ENCODE results near the gene LIMCH1.

DNA sequence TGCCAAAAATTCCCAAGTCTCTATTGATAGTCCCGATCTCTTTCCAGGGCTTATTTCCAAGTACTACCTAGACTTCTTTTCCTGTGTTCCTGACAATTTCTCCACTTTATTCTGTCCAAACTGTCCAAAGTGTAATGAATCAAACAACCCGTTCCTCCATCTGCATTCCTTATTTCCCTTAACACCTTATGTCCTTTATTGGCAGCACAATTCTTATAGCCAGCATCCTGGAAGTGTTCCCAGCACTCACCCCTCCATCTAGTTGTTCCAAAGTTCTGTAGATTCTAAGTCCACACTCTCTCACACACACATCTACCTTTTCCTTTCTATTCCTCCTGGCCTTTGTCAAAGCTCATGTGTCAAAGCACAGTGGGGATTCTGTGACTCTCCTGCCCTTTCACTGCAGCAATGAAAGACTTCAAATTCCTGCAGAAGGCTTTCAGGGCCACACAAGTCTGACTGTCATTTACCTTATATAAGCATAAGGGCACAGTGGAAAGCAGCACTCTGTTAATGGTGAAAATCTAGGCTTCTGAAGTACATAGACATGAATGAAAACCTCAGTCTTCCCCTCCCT is 22.1 kb downstream of the LIMCH1 start:
- TF ChIP-seq, protein P1, sequence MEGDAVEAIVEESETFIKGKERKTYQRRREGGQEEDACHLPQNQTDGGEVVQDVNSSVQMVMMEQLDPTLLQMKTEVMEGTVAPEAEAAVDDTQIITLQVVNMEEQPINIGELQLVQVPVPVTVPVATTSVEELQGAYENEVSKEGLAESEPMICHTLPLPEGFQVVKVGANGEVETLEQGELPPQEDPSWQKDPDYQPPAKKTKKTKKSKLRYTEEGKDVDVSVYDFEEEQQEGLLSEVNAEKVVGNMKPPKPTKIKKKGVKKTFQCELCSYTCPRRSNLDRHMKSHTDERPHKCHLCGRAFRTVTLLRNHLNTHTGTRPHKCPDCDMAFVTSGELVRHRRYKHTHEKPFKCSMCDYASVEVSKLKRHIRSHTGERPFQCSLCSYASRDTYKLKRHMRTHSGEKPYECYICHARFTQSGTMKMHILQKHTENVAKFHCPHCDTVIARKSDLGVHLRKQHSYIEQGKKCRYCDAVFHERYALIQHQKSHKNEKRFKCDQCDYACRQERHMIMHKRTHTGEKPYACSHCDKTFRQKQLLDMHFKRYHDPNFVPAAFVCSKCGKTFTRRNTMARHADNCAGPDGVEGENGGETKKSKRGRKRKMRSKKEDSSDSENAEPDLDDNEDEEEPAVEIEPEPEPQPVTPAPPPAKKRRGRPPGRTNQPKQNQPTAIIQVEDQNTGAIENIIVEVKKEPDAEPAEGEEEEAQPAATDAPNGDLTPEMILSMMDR (IDR thresholded peaks at IDR 0.05), result no peak
- no peak for TF ChIP-seq POLR2A (IDR thresholded peaks at IDR 0.05)
